Measurements from ENCODE around the gene ABHD8.
"Not testable (repeated sequence)": the region's sequence is repeated elsewhere in the genome, so short reads cannot be mapped to it uniquely, and the experiment has no call there.

Gene ABHD8

DNA sequence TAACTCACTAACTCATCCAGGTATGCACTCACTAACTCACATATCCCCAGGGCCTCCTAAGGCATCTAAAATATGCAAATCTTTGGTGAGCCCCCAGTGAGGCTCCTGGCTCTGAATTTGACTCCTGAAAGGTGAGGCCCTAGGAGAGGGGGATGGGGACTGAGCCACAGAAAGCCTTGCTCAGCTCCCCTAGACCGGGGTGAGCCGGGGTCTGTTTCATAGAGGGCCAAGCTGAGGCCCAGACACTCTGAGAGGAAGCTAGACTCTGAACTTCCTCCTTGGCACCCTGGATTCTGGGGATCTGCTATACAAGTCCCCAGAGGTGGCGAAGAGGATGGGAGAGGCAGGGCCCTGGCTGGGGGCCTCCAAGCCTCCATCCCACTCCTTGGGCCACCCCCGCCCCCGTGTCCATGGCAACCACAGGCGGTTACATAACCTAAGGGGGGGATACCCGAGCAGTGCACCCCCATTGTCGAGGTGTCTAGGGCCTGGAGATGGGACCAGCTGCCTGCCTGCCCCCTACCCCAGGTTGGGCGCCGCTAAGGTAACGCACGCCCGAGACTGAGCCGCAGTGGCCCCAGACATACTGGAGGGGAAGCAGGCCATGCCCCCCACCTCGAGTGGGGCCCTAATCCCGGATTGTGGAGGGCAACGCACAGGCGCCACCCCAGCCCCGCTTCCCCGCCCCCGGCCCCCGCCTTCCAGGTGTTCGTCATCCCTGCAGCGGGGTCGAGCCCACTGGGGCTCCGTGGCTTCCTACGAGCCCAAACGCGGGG, 646 bp downstream of the ABHD8 start:
- no peak for TF ChIP-seq CTCF (IDR thresholded peaks at IDR 0.05; ENCODE audit: control extremely low read depth, extremely low read depth, low read depth, missing control alignments)
- DNase-seq (ENCODE audit: extremely low spot score): no peak
- ChIA-PET CTCF (interaction anchor here (1.4 to 4.3 kb wide), 3 partner anchors 9 to 83 kb away, joined by 5 to 51 read pairs (median 8); partner anchors contain the start of gene ANKLE1), POLR2A (no interaction called here)

GRCh38 chr19:17300992-17301619, 2.1 kb downstream of the ABHD8 start:
- no peak for DNase-seq (ENCODE audit: extremely low spot score)
- ChIA-PET POLR2A (no interaction called here), CTCF (interaction anchor here (1.2 to 1.5 kb wide), 3 partner anchors 14 to 75 kb away, joined by 3 to 4 read pairs (median 4); partner anchors contain the start of gene OCEL1)
- no peak for TF ChIP-seq CTCF (IDR thresholded peaks at IDR 0.05; ENCODE audit: control extremely low read depth, extremely low read depth, low read depth, missing control alignments)

- ChIA-PET POLR2A (no interaction called here), CTCF (interaction anchor here (0.7 to 7.8 kb wide), 4 partner anchors 7 to 169 kb away, joined by 3 to 51 read pairs (median 4); partner anchors contain the start of genes ABHD8 and MRPL34)
- DNase-seq (ENCODE audit: extremely low spot score): no peak
- no peak for TF ChIP-seq CTCF (IDR thresholded peaks at IDR 0.05; ENCODE audit: control extremely low read depth, extremely low read depth, low read depth, missing control alignments)
Observed at GRCh38 chr19:17296976-17297375, 6.2 kb downstream of the ABHD8 start.

GRCh38 chr19:17296273-17296672, 7.0 kb downstream of the ABHD8 start:
- no peak for TF ChIP-seq CTCF (IDR thresholded peaks at IDR 0.05; ENCODE audit: control extremely low read depth, extremely low read depth, low read depth, missing control alignments)
- ChIA-PET POLR2A (no interaction called here), CTCF (interaction anchor here (1.6 to 7.8 kb wide), 2 partner anchors 7 to 93 kb away, joined by 5 to 51 read pairs; partner anchors contain the start of genes ABHD8 and MRPL34)
- DNase-seq (ENCODE audit: extremely low spot score): no peak

DNA sequence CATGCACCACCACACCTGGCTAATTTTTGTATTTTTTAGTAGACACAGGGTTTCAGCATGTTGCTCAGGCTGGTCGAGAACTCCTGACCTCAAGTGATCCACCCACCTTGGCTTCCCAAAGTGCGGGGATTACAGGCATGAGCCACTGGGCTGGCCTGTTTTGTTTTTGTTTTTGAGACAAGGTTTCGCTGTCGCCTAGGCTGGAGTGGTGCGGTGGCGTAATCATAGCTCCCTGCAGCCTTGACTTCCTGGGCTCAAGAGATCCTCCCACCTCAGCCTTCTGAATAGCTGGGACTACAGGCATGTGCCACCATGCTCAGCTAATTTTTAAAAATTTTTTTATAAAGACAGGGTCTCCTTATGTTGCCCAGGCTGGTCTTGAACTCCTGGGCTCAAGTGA, 7.7 kb downstream of the ABHD8 start:
- DNase-seq (ENCODE audit: extremely low spot score); POLR2A ChIA-PET: not testable (repeated sequence)
- CTCF ChIA-PET: interaction anchor here (1.5 to 7.8 kb wide), 3 partner anchors 8 to 90 kb away, joined by 3 to 51 read pairs (median 6); partner anchors contain the start of genes ABHD8 and MRPL34

- DNase-seq (ENCODE audit: extremely low spot score): peak; percentile 65
- CTCF ChIA-PET: interaction anchor here (1.3 to 7.8 kb wide), 6 partner anchors 9 to 96 kb away, joined by 3 to 53 read pairs (median 6); partner anchors contain the start of genes ABHD8, ANKLE1 and MRPL34
- POLR2A ChIA-PET: no interaction called here
- no peak for TF ChIP-seq CTCF (IDR thresholded peaks at IDR 0.05; ENCODE audit: control extremely low read depth, extremely low read depth, low read depth, missing control alignments)
Observed at GRCh38 chr19:17294051-17294891, 9.0 kb downstream of the ABHD8 start.
